ENCODE measurements around the gene TEX54. TPM values are rescaled to one million over a fixed set of nuclear protein-coding genes. Genes with fewer than 3 reads are reported as not detected.

Gene TEX54
- total RNA-seq, 4 donors from 2014 or later, result not detected

DNA sequence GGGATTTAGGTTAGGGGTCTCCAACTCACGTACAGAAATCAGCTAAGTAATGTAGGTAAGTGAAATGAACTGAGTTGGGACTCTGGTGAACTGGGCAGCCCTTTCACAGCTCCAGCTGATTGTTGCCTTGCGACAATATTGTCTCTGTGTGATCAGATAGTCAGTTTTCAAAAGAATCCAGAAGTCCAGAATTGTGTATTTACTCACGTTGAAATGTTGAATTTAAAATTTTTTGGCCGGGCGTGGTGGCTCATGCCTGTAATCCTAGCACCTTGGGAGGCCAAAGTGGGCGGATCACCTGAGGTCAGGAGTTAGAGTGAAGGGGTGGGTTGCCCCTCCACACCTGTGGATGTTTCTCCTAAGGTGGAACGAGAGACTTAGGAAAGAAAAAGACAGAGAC is 25.6 kb upstream of the TEX54 start:
- DNase-seq (ENCODE audit: low spot score), result no peak
- ATAC-seq (ENCODE audit: low FRiP score), result no peak
- TF ChIP-seq, protein P1, sequence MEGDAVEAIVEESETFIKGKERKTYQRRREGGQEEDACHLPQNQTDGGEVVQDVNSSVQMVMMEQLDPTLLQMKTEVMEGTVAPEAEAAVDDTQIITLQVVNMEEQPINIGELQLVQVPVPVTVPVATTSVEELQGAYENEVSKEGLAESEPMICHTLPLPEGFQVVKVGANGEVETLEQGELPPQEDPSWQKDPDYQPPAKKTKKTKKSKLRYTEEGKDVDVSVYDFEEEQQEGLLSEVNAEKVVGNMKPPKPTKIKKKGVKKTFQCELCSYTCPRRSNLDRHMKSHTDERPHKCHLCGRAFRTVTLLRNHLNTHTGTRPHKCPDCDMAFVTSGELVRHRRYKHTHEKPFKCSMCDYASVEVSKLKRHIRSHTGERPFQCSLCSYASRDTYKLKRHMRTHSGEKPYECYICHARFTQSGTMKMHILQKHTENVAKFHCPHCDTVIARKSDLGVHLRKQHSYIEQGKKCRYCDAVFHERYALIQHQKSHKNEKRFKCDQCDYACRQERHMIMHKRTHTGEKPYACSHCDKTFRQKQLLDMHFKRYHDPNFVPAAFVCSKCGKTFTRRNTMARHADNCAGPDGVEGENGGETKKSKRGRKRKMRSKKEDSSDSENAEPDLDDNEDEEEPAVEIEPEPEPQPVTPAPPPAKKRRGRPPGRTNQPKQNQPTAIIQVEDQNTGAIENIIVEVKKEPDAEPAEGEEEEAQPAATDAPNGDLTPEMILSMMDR (IDR thresholded peaks at IDR 0.05), result no peak

DNA sequence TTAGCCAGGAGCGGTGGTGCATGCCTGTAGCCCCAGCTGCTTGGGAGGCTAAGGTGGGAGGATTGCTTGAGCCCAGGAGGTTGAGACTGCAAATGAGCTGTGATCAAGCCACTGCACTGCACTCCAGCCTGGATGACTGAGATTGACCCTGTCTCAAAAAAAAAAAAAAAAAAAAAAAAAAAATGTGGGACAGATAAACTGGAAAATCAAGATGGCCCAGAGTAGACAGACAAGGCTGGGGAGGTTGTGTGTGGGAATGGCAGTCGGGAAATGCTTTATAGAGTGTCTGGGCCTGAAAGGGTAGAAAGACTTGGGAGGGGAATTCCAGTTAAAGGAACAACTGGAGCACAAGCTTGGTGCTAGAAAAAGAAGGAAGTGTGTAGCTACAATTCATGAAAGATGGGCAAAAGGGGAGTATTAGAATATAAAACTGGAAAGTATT is 24.9 kb upstream of the TEX54 start:
- TF ChIP-seq, protein P1 (IDR thresholded peaks at IDR 0.05), result no peak
- ATAC-seq (ENCODE audit: low FRiP score), result no peak
- DNase-seq (ENCODE audit: low spot score), result no peak

DNA sequence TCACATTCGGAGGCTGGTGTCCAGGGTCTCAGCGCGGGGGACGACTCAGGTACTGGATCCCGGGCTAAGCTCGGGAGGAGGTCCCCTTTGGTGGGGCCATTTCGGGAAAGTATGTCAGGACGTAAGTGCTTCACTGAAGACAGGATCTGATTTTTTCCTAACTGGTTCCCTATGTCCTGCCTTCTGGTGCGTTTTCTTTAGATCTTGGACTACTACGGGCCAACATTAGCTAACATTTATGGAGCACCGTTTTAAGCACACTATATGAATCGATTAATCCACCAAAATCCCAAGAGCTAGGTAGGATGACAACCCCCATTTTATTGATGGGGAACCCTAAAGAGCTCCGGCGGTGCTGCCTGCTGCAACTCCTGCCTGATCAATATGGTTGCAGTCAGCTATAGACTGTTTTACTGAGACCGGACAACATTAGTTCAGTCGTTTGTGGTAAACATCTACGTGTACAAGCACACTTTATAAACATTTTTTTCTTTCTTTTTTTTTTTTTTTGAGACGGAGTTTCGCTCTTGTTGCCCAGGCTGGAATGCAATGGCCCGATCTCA is 23.8 kb upstream of the TEX54 start:
- no peak for DNase-seq (ENCODE audit: low spot score)
- TF ChIP-seq, protein P1 (IDR thresholded peaks at IDR 0.05), result no peak
- no peak for ATAC-seq (ENCODE audit: low FRiP score)

DNA sequence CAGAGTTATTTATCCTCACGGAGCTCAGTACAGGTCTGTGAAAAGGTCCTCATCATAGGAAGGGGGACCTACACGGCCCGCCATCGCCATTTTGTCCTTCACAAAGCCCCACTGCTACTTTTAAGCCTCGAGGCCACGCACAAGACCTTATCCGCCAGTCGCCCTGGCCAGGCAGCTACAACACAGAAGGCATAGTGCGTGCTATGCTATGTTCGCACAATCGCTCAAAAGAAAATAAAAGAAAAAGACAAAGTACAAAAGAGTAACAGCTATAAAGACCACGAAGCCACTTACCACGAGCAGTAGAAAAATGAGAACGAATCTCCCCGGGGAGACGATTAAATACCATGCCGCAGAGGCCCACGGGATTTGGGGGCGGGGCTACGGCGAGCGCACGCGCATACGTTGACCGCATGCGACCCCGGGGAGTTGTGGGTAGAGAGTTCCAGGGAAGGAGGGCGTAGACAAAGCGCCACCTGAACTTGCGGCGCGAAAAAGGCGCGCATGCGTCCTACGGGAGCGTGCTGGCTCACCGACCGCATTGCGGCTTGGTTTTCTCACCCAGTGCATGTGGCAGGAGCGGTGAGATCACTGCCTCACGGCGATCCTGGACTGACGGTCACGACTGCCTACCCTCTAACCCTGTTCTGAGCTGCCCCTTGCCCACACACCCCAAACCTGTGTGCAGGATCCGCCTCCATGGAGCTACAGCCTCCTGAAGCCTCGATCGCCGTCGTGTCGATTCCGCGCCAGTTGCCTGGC is 23.1 kb upstream of the TEX54 start:
- peak; percentile 97 for ATAC-seq (ENCODE audit: low FRiP score)
- TF ChIP-seq, protein P1 (IDR thresholded peaks at IDR 0.05), result no peak

DNA sequence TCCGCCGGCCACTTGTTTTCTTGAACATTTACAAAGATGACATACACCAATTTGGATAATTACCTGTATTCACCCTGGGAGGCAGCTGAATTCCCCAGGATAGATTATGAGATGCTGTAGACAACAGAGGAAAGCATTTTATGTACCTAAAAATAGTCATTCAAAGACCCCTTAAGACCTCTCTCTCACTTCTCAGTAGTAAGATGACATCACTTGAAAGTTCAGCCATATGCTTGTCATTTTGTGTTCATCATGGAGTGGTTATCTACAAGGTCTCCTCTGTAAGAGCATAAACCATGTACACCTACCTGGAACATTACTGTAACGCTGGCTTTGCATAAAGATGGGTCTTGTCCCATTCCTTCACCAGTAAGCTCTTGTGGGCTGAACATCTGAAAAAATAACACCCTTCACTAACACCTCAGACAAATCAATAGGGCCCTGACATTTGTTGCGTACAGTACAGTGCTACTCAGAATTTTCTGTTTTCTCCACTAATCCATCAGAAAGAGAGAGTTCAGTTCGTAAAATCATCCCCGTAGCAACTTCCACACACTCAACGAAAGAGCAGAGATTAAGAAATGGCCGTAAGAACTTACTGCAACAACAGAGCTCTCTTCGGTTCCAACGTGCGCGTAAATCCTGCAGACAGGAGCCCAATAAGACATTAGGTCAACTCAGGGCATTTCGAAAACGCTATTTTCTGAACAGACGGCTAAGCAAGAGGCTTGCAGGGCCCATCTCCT is 22.4 kb upstream of the TEX54 start:
- TF ChIP-seq, protein P1 (IDR thresholded peaks at IDR 0.05), result no peak
- no peak for ATAC-seq (ENCODE audit: low FRiP score)
- DNase-seq (ENCODE audit: low spot score), result no peak

More for the DNA sequence above, 23.1 kb upstream of the TEX54 start:
- DNase-seq (ENCODE audit: low spot score), result peak; percentile 77

DNA sequence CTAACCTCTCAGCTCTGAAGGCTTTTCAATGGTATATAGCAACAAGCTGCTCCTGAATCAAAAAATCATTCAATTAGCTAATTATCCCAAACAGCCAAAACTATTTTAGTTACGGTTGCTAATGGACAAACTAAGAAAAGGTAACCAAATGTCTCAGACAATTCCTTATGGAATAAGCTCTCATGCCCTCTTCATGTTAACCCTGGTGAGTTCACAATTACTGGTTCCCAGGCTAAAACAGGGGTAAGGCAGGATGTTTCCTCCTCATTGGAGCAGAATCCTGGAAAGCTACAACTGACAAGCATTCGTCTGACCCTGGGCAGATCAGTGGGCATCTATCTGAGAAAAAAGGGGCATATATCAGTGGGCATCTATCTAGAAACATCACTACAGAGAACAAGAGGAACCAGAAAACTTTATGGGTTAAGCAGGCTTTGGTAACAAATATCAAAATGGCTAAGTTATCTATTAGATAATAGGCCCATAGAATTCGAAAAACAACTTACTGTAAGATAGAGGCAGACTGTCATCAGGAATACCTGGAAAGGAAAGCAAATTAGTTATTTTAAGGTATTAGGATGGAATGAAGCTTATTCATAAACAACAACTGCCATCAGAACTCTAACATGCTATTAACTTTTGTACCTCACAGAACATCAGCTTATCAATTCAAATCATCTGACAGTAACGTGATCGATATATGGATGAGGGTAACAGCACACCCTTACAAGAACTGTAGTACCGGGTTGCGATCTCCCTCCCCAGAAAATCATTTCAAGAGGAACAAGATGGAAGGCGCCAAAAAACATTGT is 21.6 kb upstream of the TEX54 start:
- DNase-seq (ENCODE audit: low spot score) (no peak), ATAC-seq (ENCODE audit: low FRiP score) (no peak)
- TF ChIP-seq, protein P1 (IDR thresholded peaks at IDR 0.05), result no peak

All from omental fat pad (tissue), 4 donors.